ENCODE data around the gene IFNL1. TPM values are rescaled to one million over a fixed set of nuclear protein-coding genes. Genes with fewer than 3 reads are reported as not detected.
A peak's percentile ranks its signal among the peaks of the same experiment; 100 is the strongest.

IFNL1 gene
- total and polyA plus RNA-seq, 2 experiments from 2014 or later: not detected

DNA sequence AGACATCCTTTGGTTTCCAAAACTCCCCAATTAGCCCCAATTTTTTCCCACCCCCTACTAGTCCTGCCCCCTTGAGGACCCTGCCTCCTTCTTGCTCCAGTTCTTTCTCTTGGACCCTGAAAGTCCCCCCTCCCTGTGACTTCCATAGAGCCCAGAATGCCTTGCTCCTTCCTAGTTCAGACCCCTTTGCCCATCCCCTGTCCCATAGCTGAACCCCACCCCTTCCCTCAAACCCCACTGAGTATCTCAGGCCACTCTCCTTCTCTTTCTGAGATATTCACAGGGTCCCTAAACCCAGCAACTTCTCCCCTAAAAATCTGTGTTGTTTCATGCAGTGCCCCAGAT is 25.6 kb downstream of the IFNL1 start:
- H3K4me3 ChIP-seq: no peak overlapping the region
- H3K27me3 ChIP-seq: no peaks in the 10 kb centered on the region
- TF ChIP-seq, protein P1, sequence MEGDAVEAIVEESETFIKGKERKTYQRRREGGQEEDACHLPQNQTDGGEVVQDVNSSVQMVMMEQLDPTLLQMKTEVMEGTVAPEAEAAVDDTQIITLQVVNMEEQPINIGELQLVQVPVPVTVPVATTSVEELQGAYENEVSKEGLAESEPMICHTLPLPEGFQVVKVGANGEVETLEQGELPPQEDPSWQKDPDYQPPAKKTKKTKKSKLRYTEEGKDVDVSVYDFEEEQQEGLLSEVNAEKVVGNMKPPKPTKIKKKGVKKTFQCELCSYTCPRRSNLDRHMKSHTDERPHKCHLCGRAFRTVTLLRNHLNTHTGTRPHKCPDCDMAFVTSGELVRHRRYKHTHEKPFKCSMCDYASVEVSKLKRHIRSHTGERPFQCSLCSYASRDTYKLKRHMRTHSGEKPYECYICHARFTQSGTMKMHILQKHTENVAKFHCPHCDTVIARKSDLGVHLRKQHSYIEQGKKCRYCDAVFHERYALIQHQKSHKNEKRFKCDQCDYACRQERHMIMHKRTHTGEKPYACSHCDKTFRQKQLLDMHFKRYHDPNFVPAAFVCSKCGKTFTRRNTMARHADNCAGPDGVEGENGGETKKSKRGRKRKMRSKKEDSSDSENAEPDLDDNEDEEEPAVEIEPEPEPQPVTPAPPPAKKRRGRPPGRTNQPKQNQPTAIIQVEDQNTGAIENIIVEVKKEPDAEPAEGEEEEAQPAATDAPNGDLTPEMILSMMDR (IDR thresholded peaks at IDR 0.05; ENCODE audit: low read depth, low read length): no peak

DNA sequence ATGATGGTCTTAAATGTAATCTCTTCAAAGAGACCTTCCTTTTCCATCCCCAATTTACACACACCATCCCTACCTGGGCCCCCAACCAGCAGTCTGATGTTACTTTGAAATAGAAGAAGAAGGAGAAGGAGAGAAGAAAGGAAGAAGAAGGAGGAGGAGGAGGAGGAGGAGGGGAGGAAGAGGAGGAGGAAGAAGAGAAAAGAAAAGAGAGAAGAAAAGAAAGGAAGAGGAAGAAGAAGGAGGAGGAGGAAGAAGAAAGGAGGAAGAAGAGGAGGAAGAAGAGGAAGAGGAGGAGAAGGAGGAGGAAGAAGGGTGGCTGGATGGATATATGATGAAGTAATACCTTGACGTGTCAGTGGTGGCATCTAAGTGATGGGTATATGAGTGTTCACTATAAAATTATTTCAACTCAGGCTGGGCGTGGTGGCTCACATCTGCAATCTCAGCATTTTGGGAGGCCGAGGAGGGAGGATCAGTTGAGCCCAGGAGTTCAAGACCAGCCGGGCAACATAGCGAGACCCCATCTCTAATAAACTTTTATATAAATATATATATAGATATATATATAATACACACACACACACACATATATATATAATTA is 28.1 kb downstream of the IFNL1 start:
- TF ChIP-seq, protein P1 (IDR thresholded peaks at IDR 0.05; ENCODE audit: low read depth, low read length): no peak
- H3K4me3 ChIP-seq: no peak overlapping the region
- H3K27me3 ChIP-seq: no peaks in the 10 kb centered on the region
- H3K4me1 ChIP-seq (ENCODE audit: low read depth): peaks cover 4% of the 10 kb centered on the region
- H3K36me3 ChIP-seq: no peaks in the 10 kb centered on the region
- DNase-seq (ENCODE audit: low read depth in 1 of 2, low spot score in 1 of 2): no peak
- H3K9me3 ChIP-seq (ENCODE audit: low read depth): no peaks in the 10 kb centered on the region
- H3K27ac ChIP-seq: no peak overlapping the region

More for the DNA sequence above, 25.6 kb downstream of the IFNL1 start:
- no peak for DNase-seq (ENCODE audit: low read depth in 1 of 2, low spot score in 1 of 2)
- H3K4me1 ChIP-seq (ENCODE audit: low read depth): peaks cover 5% of the 10 kb centered on the region
- no peaks in the 10 kb centered on the region for H3K9me3 ChIP-seq (ENCODE audit: low read depth)
- no peak overlapping the region for H3K27ac ChIP-seq
- no peaks in the 10 kb centered on the region for H3K36me3 ChIP-seq

DNA sequence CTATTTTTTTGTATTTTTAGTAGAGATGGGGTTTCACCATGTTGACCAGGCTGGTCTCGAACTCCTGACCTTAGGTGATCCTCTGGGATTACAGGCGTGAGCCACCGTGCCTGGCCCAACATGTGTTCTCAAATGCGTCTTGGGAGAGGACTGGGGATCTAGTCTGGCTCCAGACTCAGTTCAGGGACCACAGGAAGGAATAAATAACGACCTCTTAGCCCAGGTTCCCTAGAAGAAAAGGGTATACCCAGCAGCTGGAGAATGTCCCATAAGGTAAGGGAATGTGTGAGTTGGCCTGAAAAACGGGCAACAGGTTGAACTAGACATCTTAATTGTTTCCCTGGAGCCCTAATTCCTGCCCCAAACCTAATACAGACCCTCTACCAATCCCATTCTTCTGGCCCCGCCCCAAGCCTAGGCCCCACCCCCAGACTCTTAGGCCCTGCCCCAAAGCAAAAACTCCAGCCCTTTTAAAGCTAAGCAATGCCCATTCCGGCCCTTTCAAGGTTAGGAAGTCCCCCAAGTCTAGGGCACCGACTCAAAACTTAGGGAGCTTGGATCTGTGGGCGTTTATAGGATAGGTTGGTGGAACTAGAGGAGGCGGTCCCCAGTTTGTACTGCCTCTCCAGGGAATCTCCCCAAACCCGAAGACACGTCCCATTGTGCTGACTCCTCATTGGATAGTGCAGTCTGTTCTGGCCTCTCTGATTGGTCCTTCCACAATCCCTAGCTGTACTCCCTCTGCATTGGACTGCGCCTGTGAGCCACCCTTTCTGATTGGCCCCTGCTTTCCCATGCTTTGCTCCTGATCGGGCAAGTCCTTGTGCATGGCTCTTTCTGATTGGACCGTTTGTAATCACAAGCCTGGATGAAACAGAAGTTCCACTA is 29.8 kb downstream of the IFNL1 start:
- TF ChIP-seq, protein P1 (IDR thresholded peaks at IDR 0.05; ENCODE audit: low read depth, low read length): no peak
- H3K4me3 ChIP-seq: no peak overlapping the region
- no peak overlapping the region for H3K27ac ChIP-seq
- DNase-seq (ENCODE audit: low read depth in 1 of 2, low spot score in 1 of 2): no peak
- H3K27me3 ChIP-seq: no peaks in the 10 kb centered on the region
- no peaks in the 10 kb centered on the region for H3K9me3 ChIP-seq (ENCODE audit: low read depth)
- no peaks in the 10 kb centered on the region for H3K36me3 ChIP-seq
- H3K4me1 ChIP-seq (ENCODE audit: low read depth): no peaks in the 10 kb centered on the region

DNA sequence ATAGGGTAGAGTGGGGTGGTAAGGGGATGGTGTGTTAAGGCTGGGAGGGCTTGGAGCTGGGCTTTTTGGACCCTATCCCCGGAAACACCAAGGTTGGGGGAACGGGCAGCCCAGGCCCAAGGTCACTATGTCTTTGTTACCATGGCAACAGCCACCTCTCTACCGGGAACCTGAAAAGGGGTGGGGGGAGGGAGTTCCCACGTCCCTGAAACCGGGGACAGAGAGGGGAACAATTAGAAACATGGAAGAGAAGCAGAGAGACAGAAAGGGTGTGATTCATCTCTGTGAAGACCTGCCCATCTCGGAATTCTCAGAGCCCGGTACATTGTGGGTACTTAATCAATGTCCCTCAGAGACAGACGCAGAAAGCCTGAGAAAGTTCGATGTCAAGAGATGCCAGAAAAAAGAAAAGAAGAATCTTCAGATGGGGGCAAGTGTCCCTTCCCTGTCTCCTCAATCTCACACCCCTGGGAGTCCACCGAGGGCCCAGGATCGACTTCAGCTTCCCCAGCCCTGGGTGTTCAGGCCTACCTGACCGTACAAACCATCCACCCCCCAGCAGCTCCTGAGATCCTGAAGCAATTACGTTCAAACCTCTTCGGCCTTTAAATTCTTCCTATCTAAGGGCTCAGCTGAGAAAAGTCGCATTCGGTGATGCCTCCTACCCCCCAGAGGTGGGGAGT is 31.3 kb downstream of the IFNL1 start:
- DNase-seq (ENCODE audit: low read depth in 1 of 2, low spot score in 1 of 2): no peak
- H3K27me3 ChIP-seq: no peaks in the 10 kb centered on the region
- TF ChIP-seq, protein P1 (IDR thresholded peaks at IDR 0.05; ENCODE audit: low read depth, low read length): no peak
- no peaks in the 10 kb centered on the region for H3K36me3 ChIP-seq
- no peaks in the 10 kb centered on the region for H3K9me3 ChIP-seq (ENCODE audit: low read depth)
- no peak overlapping the region for H3K4me3 ChIP-seq
- H3K27ac ChIP-seq: no peak overlapping the region
- no peaks in the 10 kb centered on the region for H3K4me1 ChIP-seq (ENCODE audit: low read depth)

DNA sequence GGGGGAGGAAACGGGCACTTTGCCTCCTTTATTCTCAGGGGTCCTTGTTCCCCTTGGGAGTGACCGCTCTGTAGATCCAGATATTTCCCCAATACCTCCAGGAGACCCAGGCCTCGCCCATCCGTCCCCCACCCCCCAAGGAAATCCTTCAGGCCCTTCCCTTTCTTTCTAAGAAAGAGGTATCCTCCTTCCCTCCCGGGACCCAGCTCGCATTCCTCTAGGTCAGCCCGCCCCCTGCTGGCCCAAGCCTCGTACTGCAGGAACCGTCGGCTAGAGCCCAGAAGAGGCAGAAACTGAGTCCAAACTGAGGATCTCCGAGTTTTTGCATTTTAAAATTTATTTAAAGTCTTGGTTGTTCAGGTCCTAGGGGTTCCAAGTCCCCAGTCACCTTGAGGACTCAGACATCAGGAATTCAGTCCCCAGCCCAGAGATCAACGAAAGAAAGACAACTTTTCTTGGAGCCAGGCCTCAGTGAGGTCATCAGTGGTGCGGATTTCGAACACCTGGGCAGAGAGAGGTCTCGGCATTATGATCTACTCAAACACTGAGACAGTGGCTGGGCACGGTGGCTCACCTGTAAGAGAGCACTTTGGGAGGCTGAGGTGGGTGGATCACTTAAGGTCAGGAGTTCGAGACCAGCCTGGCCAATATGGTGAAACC is 32.0 kb downstream of the IFNL1 start:
- no peaks in the 10 kb centered on the region for H3K27me3 ChIP-seq

More for the DNA sequence above, 32.0 kb downstream of the IFNL1 start:
- H3K9me3 ChIP-seq (ENCODE audit: low read depth): no peaks in the 10 kb centered on the region
- no peaks in the 10 kb centered on the region for H3K4me1 ChIP-seq (ENCODE audit: low read depth)
- peak; percentile 80 to 89 for DNase-seq (ENCODE audit: low read depth in 1 of 2, low spot score in 1 of 2)
- H3K36me3 ChIP-seq: no peaks in the 10 kb centered on the region
- H3K4me3 ChIP-seq: no peak overlapping the region
- no peak overlapping the region for H3K27ac ChIP-seq
- TF ChIP-seq, protein P1 (IDR thresholded peaks at IDR 0.05; ENCODE audit: low read depth, low read length): peak; percentile 97

All from cardiac muscle cell (in vitro differentiated cells and primary cell).